ENCODE results near the gene RYR2. TPM values are rescaled to one million over a fixed set of nuclear protein-coding genes. Genes with fewer than 3 reads are reported as not detected.
"Not testable (repeated sequence)": the region's sequence is repeated elsewhere in the genome, so short reads cannot be mapped to it uniquely, and the experiment has no call there.

The RYR2 gene
- total RNA-seq, 2 donors from 2014 or later = 392 to 756 TPM

- Histone ChIP-seq H3K4me1 (peaks cover 0 to 4% of the 10 kb centered on the region in 2 donors), H3K27me3 (no peaks in the 10 kb centered on the region), H3K4me3 (no peak overlapping the region), H3K9me3 (no peaks in the 10 kb centered on the region), H3K27ac (no peak overlapping the region), H3K36me3 (no peaks in the 10 kb centered on the region)
- no peak for TF ChIP-seq CTCF (IDR thresholded peaks at IDR 0.05)
- DNase-seq (ENCODE audit: low spot score) = no peak
These were observed 311.9 kb downstream of the RYR2 start for GRCh38 chr1:237353918-237354317.

GRCh38 chr1:237355022-237355421 lies 313.0 kb downstream of the RYR2 start:
- Histone ChIP-seq H3K4me1 (peaks cover 0 to 2% of the 10 kb centered on the region in 2 donors), H3K27ac (no peak overlapping the region)

GRCh38 chr1:237358555-237358954 lies 316.6 kb downstream of the RYR2 start:
- H3K9me3 ChIP-seq = no peaks in the 10 kb centered on the region
- no peaks in the 10 kb centered on the region for H3K27me3 ChIP-seq
- no peak overlapping the region for H3K27ac ChIP-seq
- no peaks in the 10 kb centered on the region for H3K36me3 ChIP-seq
- TF ChIP-seq CTCF (IDR thresholded peaks at IDR 0.05) = no peak
- H3K4me1 ChIP-seq = no peaks in the 10 kb centered on the region
- no peak for DNase-seq (ENCODE audit: low spot score)
- H3K4me3 ChIP-seq = no peak overlapping the region

More at GRCh38 chr1:237355022-237355421, 313.0 kb downstream of the RYR2 start:
- no peaks in the 10 kb centered on the region for H3K9me3 ChIP-seq
- no peak overlapping the region for H3K4me3 ChIP-seq
- H3K27me3 ChIP-seq = no peaks in the 10 kb centered on the region
- DNase-seq (ENCODE audit: low spot score) = no peak
- no peaks in the 10 kb centered on the region for H3K36me3 ChIP-seq
- TF ChIP-seq CTCF (IDR thresholded peaks at IDR 0.05) = no peak

- Histone ChIP-seq H3K9me3 (no peaks in the 10 kb centered on the region), H3K27me3 (no peaks in the 10 kb centered on the region), H3K4me3 (no peak overlapping the region), H3K36me3 (peaks cover 6% of the 10 kb centered on the region), H3K4me1 (no peaks in the 10 kb centered on the region), H3K27ac (peak overlapping the region in 1 of 2 donors; percentile 7)
- no peak for TF ChIP-seq CTCF (IDR thresholded peaks at IDR 0.05)
- DNase-seq (ENCODE audit: low spot score) = no peak
These were observed 325.8 kb downstream of the RYR2 start for GRCh38 chr1:237367758-237368157.

GRCh38 chr1:237371477-237371876 lies 329.5 kb downstream of the RYR2 start:
- H3K27me3 ChIP-seq; DNase-seq (ENCODE audit: low spot score); H3K36me3 ChIP-seq; H3K4me1 ChIP-seq; H3K27ac ChIP-seq; H3K9me3 ChIP-seq; H3K4me3 ChIP-seq: not testable (repeated sequence)

GRCh38 chr1:237383791-237384190 lies 341.8 kb downstream of the RYR2 start:
- no peak for TF ChIP-seq CTCF (IDR thresholded peaks at IDR 0.05)
- H3K9me3 ChIP-seq = no peaks in the 10 kb centered on the region
- peaks cover 5% of the 10 kb centered on the region for H3K36me3 ChIP-seq
- DNase-seq (ENCODE audit: low spot score) = no peak
- H3K4me1 ChIP-seq = peaks cover 0 to 13% of the 10 kb centered on the region in 2 donors
- peak overlapping the region in 1 of 2 donors; percentile 37 for H3K27ac ChIP-seq
- H3K4me3 ChIP-seq = no peak overlapping the region
- H3K27me3 ChIP-seq = no peaks in the 10 kb centered on the region
